Activated CD4-positive, CD25-positive, alpha-beta regulatory T cell treated with anti-CD3 and anti-CD28 coated beads, Interleukin-2, amount 50 U/mL, for 24 hours (primary cell): ENCODE results near the gene NTM.
"Not testable (repeated sequence)": the region's sequence is repeated elsewhere in the genome, so short reads cannot be mapped to it uniquely, and the experiment has no call there.

Source experiments
- ATAC-seq, 2 donors: fragments of 150-1000 bp; cut with Tn5 transposase; one replicate each; pipeline ENCODE4 v1.10.0; 2021; ENCODE audit warnings: mild to moderate bottlenecking in 1 of 2, moderate library complexity in 1 of 2

The NTM gene

DNA sequence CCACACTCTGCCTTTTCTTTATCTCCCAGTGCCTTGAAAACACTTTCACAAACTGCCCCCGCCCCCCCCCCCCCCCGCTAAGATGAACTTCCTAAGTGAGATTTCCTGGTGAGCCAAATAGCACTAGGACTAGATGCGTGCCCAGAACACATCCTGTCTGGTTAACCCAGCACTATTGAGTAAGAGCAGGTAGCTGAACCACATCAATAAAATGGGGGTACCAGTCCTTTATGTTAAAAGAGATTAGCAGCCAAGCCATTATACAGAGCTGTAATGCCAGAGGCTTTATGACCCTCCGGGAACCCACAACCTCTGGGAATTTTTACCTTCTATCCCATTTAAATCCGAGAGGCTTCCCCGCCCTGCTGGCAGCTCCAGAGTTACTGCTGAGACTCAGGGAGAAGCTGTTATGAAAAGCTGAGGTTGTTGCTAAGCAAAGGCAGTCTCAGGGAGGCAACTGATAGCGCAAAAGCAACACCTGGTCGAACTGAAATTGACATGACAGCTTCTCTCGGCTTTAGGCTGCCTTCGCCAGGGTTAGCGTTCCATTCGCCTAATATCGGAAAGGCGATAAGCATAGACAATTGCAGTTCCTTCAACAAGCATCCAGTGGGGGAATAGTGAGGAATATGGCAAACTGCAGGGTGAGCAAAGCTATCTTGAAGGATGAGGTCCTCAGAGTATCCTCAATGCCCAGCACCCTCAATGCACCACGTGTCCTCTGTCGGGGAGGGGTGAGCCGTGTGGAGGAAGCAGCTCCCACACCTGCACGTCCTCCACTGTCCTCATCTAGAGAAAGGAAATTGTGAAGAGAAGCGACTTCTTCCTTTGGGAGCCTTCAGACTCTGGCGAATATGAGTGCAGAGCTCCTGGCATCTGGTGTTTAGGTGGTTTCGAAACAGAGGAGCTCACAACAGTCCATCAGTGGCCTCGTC, 977.0 kb downstream of the NTM start:
- ATAC-seq: no peak

GRCh38 chr11:132349811-132350733, 979.7 kb downstream of the NTM start:
- ATAC-seq: no peak

DNA sequence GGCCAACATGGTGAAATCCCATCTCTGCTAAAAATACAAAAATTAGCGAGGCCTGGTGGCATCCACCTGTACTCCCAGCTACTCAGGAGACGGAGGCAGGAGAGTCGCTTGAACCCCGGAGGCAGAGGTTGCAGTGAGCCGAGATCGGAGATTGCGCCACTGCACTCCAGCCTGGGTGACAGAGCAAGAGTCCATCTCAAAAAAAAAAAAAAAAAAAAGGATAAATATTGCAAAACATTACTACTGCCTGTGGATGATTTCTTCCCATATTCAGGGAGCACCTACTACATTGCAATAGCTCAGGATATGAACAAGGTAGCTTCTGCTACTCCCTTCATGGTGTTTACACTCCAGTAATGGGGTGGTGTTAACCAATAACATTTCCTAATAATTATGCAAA, 980.6 kb downstream of the NTM start:
- ATAC-seq: no peak

- no peak for ATAC-seq
Observed at GRCh38 chr11:132352497-132352896, 982.1 kb downstream of the NTM start.

- ATAC-seq: no peak
Observed at GRCh38 chr11:132353255-132353654, 982.8 kb downstream of the NTM start.

GRCh38 chr11:132357811-132358572, 987.6 kb downstream of the NTM start:
- ATAC-seq: peak; percentile 61 to 66

DNA sequence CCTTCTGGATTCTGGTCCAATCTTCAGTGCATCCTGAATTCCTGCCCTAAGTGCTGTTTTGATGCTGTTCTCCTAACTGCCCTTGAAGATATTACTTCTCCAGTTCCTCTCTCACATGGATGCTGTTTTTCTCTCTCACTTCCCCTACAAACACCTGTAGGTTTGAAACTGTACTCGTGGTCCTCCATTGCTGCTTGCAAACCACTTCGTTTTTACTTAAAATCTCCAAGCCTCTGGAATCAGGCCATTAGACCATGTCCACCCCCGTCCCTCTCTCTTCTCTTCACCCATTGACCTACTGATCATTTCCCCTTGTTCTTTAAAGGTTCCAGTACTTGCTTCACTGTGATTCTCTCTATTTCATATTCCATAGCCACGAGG, 988.1 kb downstream of the NTM start:
- ATAC-seq: no peak

GRCh38 chr11:132361011-132361550, 990.7 kb downstream of the NTM start:
- ATAC-seq: no peak

GRCh38 chr11:132365650-132366049, 995.2 kb downstream of the NTM start:
- peak in 1 of 2 donors; percentile 30 for ATAC-seq

- ATAC-seq: no peak
Observed at GRCh38 chr11:132367293-132367692, 996.9 kb downstream of the NTM start.

DNA sequence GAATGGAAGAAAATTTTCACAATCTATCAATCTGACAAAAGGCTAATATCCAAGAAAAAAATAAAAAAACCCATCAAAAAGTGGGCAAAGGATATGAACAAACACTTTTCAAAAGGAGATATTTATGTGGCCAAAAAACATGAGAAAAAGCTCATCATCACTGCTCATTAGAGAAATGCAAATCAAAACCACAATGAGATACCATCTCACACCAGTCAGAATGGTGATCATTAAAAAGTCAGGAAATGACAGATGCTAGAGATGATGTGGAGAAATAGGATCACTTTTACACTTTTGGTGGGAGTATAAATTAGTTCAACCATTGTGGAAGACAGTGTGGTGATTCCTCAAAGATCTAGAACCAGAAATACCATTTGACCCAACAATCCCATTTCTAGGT, 999.7 kb downstream of the NTM start:
- not testable (repeated sequence) for ATAC-seq

DNA sequence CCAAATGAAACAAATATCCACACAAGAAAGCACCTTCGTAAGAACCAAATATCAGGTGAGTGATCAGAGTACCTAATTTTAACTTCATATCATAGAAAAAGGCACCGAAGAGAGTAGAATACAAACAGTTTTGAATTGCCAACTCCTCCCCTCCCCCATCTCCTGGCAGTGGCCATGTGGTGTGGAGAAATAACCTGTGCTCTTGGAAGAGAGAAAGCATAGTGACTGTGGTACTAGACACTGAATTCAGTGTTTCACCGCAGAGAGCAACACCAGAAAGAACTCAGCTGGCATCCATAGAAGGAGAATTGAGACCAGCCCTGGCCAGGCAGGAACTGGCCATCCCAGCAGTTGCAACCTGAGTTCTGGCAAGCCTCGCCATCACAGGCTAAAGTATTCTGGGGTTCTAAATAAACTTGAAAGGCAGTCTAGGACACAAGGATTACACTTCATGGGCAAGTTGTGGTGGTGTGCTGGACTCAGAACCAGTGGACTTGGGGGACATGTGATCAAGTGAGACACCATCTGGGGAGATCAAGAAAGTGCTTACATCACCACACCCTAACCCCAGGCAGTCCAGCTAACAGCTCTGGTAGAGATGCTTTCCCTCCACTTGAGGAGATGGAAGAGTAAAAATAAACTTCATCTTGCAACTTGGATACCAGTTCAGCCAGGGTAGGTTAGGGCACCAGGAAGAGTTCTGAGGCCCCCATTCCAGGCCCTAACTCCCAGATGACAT, 1003.2 kb downstream of the NTM start:
- ATAC-seq: no peak

DNA sequence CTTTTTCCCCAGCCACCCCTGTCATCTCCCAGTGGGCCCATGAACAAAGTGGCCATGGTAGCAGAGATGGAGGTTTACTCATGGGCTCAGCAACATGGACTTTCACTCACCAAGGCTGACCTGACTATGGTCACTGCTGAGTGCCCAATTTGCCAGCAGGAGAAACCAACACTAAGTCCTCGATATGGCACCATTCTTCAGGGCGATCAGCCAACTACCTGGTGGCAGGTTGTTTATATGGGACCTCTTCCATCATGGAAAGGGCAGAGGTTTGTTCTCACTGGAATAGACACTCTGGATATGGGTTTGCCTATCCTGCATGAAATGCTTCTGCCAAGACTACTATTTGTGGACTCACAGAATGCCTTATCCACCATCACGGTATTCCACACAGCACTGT, 1009.1 kb downstream of the NTM start:
- no peak for ATAC-seq
